T-helper 2 cell treated with Interferon-gamma antibody and Interleukin-4, amounts not matched to agents 100 ng/mL and 5 ng/mL, for 36 hours (primary cell): ENCODE results near the gene FOXN4. TPM values are rescaled to one million over a fixed set of nuclear protein-coding genes. Genes with fewer than 3 reads are reported as not detected.

ENCODE experiments used
- intact Hi-C: fragments of 100-400 bp; cut with micrococcal nuclease; formaldehyde crosslinking; loops from one replicate; pipeline ENCODE4 v1.15.1; 2023
- total RNA-seq: library from RNA; stranded (reverse); gene quantifications from 2 replicates; pipeline ENCODE4 v1.2.3, GENCODE V29; 2022

Gene FOXN4
- total RNA-seq, 1 donor from 2014 or later: not detected

- intact Hi-C loops: no loop called here
Observed at GRCh38 chr12:109307051-109307450, 2.0 kb downstream of the FOXN4 start.

GRCh38 chr12:109305547-109305946 is 3.5 kb downstream of the FOXN4 start:
- intact Hi-C loops: no loop called here

- intact Hi-C loops: no loop called here
Observed at GRCh38 chr12:109304485-109304884, 4.6 kb downstream of the FOXN4 start.

GRCh38 chr12:109302770-109303169 is 6.3 kb downstream of the FOXN4 start:
- intact Hi-C loops: no loop called here

GRCh38 chr12:109302358-109302757 is 6.7 kb downstream of the FOXN4 start:
- intact Hi-C loops: no loop called here

GRCh38 chr12:109301643-109302168 is 7.4 kb downstream of the FOXN4 start:
- intact Hi-C loops: no loop called here

- intact Hi-C loops: no loop called here
Observed at GRCh38 chr12:109299849-109300248, 9.2 kb downstream of the FOXN4 start.

GRCh38 chr12:109296431-109296830 is 12.7 kb downstream of the FOXN4 start:
- intact Hi-C loops: no loop called here

GRCh38 chr12:109295764-109296425 is 13.2 kb downstream of the FOXN4 start:
- intact Hi-C loops: no loop called here

- intact Hi-C loops: no loop called here
Observed at GRCh38 chr12:109294286-109294796, 14.7 kb downstream of the FOXN4 start.

GRCh38 chr12:109293106-109293505 is 16.0 kb downstream of the FOXN4 start:
- intact Hi-C loops: no loop called here

- intact Hi-C loops: no loop called here
Observed at GRCh38 chr12:109292342-109292711, 16.8 kb downstream of the FOXN4 start.

GRCh38 chr12:109291521-109292341 is 17.4 kb downstream of the FOXN4 start:
- intact Hi-C loops: no loop called here

- intact Hi-C loops: no loop called here
Observed at GRCh38 chr12:109291117-109291516, 18.0 kb downstream of the FOXN4 start.

- intact Hi-C loops: no loop called here
Observed at GRCh38 chr12:109290061-109290460, 19.0 kb downstream of the FOXN4 start.

- intact Hi-C loops: no loop called here
Observed at GRCh38 chr12:109289551-109289950, 19.5 kb downstream of the FOXN4 start.

GRCh38 chr12:109289004-109289403 is 20.1 kb downstream of the FOXN4 start:
- intact Hi-C loops: no loop called here

GRCh38 chr12:109288571-109288970 is 20.5 kb downstream of the FOXN4 start:
- intact Hi-C loops: no loop called here

- intact Hi-C loops: no loop called here
Observed at GRCh38 chr12:109287811-109288469, 21.1 kb downstream of the FOXN4 start.

GRCh38 chr12:109287181-109287580 is 21.9 kb downstream of the FOXN4 start:
- intact Hi-C loops: no loop called here

GRCh38 chr12:109286652-109287051 is 22.4 kb downstream of the FOXN4 start:
- intact Hi-C loops: no loop called here

GRCh38 chr12:109286252-109286651 is 22.8 kb downstream of the FOXN4 start:
- intact Hi-C loops: no loop called here
